Neural cell (in vitro differentiated cells): ENCODE results near the gene PAPPA2. TPM values are rescaled to one million over a fixed set of nuclear protein-coding genes. Genes with fewer than 3 reads are reported as not detected.

Source experiments
- H2AFZ ChIP-seq: fragments of 200-600, 300-800 bp; sonication (generic), shearing (Covaris generic); 2 replicates; pipeline ENCODE4 v1.6.0; 2014; ENCODE audit warnings: low read depth, mild to moderate bottlenecking, antibody characterized with exemption, low read length, moderate library complexity
- H3F3A ChIP-seq: fragments of 200-600 bp; shearing (Covaris generic); 2 replicates; pipeline ENCODE4 v1.6.1; 2016; ENCODE audit warnings: mild to moderate bottlenecking, moderate library complexity, mixed read lengths, antibody characterized with exemption, low read length; ENCODE audit not compliant: insufficient read depth, poor library complexity, severe bottlenecking
- H3K27ac ChIP-seq: fragments of 200-600, 300-800 bp; sonication (generic), shearing (Covaris generic); 2 replicates; pipeline ENCODE4 v1.5.1; 2014; ENCODE audit warnings: mild to moderate bottlenecking, low read length, moderate library complexity
- H3K27me3 ChIP-seq: fragments of 300-800, 200-600 bp; sonication (generic), shearing (Covaris generic); 2 replicates; pipeline ENCODE4 v1.6.0; 2014; ENCODE audit warnings: mild to moderate bottlenecking, low read depth, low read length, moderate library complexity; ENCODE audit not compliant: insufficient read depth
- H3K36me3 ChIP-seq: fragments of 300-800, 200-600 bp; sonication (generic), shearing (Covaris generic); 2 replicates; pipeline ENCODE4 v1.5.1; 2014; ENCODE audit warnings: mild to moderate bottlenecking, antibody characterized with exemption, low read length, moderate library complexity; ENCODE audit not compliant: insufficient read depth
- H3K4me2 ChIP-seq: fragments of 300-800, 200-600 bp; sonication (generic), shearing (Covaris generic); 2 replicates; pipeline ENCODE4 v1.6.0; 2014; ENCODE audit warnings: mild to moderate bottlenecking, low read length
- H3K4me3 ChIP-seq: fragments of 300-800, 200-600 bp; sonication (generic), shearing (Covaris generic); 2 replicates; pipeline ENCODE4 v1.5.1; 2014; ENCODE audit warnings: mild to moderate bottlenecking, low read length, moderate library complexity
- H3K79me2 ChIP-seq: fragments of 200-600 bp; shearing (Covaris generic); replicated peaks from 2 replicates; pipeline ENCODE4 v1.6.0; 2014; ENCODE audit warnings: mild to moderate bottlenecking, low read length, moderate library complexity; ENCODE audit not compliant: insufficient read depth
- H3K9ac ChIP-seq: fragments of 300-800, 200-600 bp; sonication (generic), shearing (Covaris generic); 2 replicates; pipeline ENCODE4 v1.6.1; 2016; ENCODE audit warnings: mild to moderate bottlenecking, low read length, mixed read lengths
- H3K9me2 ChIP-seq: fragments of 200-600 bp; shearing (Covaris generic); 2 replicates; pipeline ENCODE4 v1.6.1; 2016; ENCODE audit warnings: mild to moderate bottlenecking, low read length, mixed read lengths; ENCODE audit not compliant: insufficient read depth
- H3K9me3 ChIP-seq: fragments of 200-600, 300-800 bp; sonication (generic), shearing (Covaris generic); 2 replicates; pipeline ENCODE4 v1.6.1; 2016; ENCODE audit warnings: mild to moderate bottlenecking, mixed run types, low read length, moderate library complexity, mixed read lengths
- H4K20me1 ChIP-seq: fragments of 200-600 bp; shearing (Covaris generic); 2 replicates; pipeline ENCODE4 v1.6.1; 2016; ENCODE audit warnings: mild to moderate bottlenecking, mixed run types; ENCODE audit not compliant: insufficient read depth
- EP300 ChIP-seq: fragments of 450-650 bp; conservative IDR thresholded peaks from 2 replicates; pipeline ENCODE4 v1.6.1; 2014; ENCODE audit warnings: antibody characterized with exemption, mild to moderate bottlenecking, moderate library complexity; ENCODE audit not compliant: poor library complexity, severe bottlenecking
- EZH2 ChIP-seq: fragments of 200-600, 300-800 bp; shearing (Covaris generic), sonication (generic); IDR thresholded peaks from 2 replicates; pipeline ENCODE4 v1.6.1; 2014; ENCODE audit warnings: antibody characterized with exemption, low read length, borderline replicate concordance, mild to moderate bottlenecking; ENCODE audit not compliant: insufficient read depth, poor library complexity, severe bottlenecking
- MXI1 ChIP-seq: fragments of 450-650 bp; conservative IDR thresholded peaks from 2 replicates; pipeline ENCODE4 v1.6.1; 2014; ENCODE audit warnings: antibody characterized with exemption, mild to moderate bottlenecking; ENCODE audit not compliant: poor library complexity, severe bottlenecking
- POLR2AphosphoS5 ChIP-seq: IDR thresholded peaks from 2 replicates; pipeline ENCODE4 v1.6.1; 2012
- RAD21 ChIP-seq: fragments of 450-650 bp; conservative IDR thresholded peaks from 2 replicates; pipeline ENCODE4 v1.6.1; 2014; ENCODE audit warnings: antibody characterized with exemption, mild to moderate bottlenecking, moderate library complexity
- SMC3 ChIP-seq: fragments of 450-650 bp; conservative IDR thresholded peaks from 2 replicates; pipeline ENCODE4 v1.6.1; 2014; ENCODE audit warnings: antibody characterized with exemption, mild to moderate bottlenecking, moderate library complexity; ENCODE audit not compliant: poor library complexity
- TAF1 ChIP-seq: IDR thresholded peaks from 2 replicates; pipeline ENCODE4 v1.6.1; 2012; ENCODE audit warnings: low read depth
- polyA plus RNA-seq: library from polyadenylated mRNA; depleted of rRNA; stranded (reverse); fragments of >200 nt; gene quantifications from 2 replicates; pipeline ENCODE4 v1.2.3, GENCODE V29; 2014
- TF ChIP-seq, protein P1 (sequence below): fragments of 450-650 bp; IDR thresholded peaks from 2 replicates; pipeline ENCODE4 v1.5.1; 2014; ENCODE audit warnings: antibody characterized with exemption, mild to moderate bottlenecking, moderate library complexity; ENCODE audit not compliant: poor library complexity, severe bottlenecking
- TF ChIP-seq, protein P2 (sequence below): IDR thresholded peaks from 2 replicates; pipeline ENCODE4 v1.6.1; 2012; ENCODE audit warnings: borderline replicate concordance

Gene PAPPA2
- polyA plus RNA-seq, 1 donor from 2014 or later: 0.59 TPM

DNA sequence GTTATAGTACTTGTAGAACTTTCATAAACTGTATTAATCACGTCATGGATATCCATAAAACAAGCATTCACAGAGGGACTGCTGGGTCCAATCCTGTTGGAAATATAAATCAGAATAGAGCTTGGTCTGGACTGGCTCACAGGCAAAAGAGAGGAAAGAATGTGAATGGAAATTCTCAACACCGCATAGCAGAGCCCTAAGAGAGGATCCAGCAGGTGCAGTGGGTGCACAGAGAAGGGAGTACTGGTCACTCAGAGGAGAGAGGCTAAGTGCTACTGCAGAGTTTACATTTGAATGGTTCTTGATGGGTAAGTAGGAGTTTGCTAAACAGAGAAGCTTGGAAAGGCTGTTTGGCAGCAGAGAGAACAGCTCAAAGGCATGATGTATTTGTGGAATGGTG, 231.7 kb downstream of the PAPPA2 start:
- no peaks in the 10 kb centered on the region for H3K27me3 ChIP-seq
- no peaks in the 10 kb centered on the region for H4K20me1 ChIP-seq
- no peak overlapping the region for H3K4me3 ChIP-seq
- H3K36me3 ChIP-seq: no peaks in the 10 kb centered on the region
- no peaks in the 10 kb centered on the region for H3K9me3 ChIP-seq
- H2AFZ ChIP-seq: no peak overlapping the region
- no peak for TF ChIP-seq TAF1
- H3K9ac ChIP-seq: no peak overlapping the region
- H3F3A ChIP-seq: no peaks in the 10 kb centered on the region
- no peak overlapping the region for H3K27ac ChIP-seq
- H3K4me2 ChIP-seq: no peak overlapping the region
- no peaks in the 10 kb centered on the region for H3K9me2 ChIP-seq
- no peaks in the 10 kb centered on the region for H3K79me2 ChIP-seq

DNA sequence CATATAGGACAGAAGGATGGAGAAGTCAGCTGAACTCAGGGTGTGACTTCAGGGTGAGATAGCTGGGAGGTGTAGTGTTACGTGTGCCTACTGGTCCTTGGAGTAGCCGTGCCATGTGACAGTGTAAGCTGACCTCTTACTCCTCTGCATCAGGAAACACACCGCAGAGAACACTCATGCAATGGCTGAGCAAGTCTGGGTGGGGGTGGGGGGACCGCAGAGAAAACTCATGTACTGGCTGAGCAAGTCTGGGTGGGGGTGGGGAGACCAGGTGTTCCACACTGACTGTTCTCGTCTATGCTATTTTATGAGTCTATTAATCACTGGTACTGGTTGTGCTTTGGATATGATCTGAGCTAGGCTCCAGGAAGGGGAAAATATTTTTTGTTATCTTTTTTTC, 233.1 kb downstream of the PAPPA2 start:
- TF ChIP-seq RAD21 (no peak), EP300 (no peak), MXI1 (no peak), POLR2AphosphoS5 (no peak)
- H4K20me1 ChIP-seq: no peaks in the 10 kb centered on the region
- H3K9ac ChIP-seq: no peak overlapping the region
- no peak overlapping the region for H3K4me2 ChIP-seq
- H3K4me3 ChIP-seq: no peak overlapping the region
- H3K79me2 ChIP-seq: no peaks in the 10 kb centered on the region
- H2AFZ ChIP-seq: no peak overlapping the region
- H3K27me3 ChIP-seq: no peaks in the 10 kb centered on the region
- H3K9me2 ChIP-seq: no peaks in the 10 kb centered on the region
- no peaks in the 10 kb centered on the region for H3K36me3 ChIP-seq
- peak overlapping the region; percentile 38 for H3K27ac ChIP-seq
- no peaks in the 10 kb centered on the region for H3F3A ChIP-seq
- H3K9me3 ChIP-seq: no peaks in the 10 kb centered on the region

DNA sequence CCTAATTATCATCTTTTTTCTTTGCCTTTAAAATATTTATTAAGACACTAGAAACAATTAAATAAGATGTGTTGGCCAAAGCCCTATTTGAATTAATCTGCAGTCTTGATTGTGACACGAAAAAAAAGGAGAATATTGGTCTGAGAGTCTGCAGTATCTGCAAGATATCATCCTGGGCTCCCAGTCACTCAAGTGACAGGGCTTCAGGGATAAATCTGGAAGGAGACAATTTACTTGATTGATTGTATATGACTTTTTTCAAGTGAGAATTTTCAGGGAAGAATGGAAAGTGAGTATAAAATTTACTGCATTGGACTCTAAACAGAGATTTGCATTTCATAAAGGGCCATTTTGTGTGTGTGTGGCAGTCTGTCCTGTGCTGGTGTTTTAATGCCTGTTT, 233.7 kb downstream of the PAPPA2 start:
- Histone ChIP-seq H3K4me2 (no peak overlapping the region), H3K79me2 (no peaks in the 10 kb centered on the region), H3F3A (no peaks in the 10 kb centered on the region), H3K36me3 (no peaks in the 10 kb centered on the region), H3K9ac (no peak overlapping the region), H3K27me3 (no peaks in the 10 kb centered on the region), H3K4me3 (no peak overlapping the region), H3K9me2 (no peaks in the 10 kb centered on the region), H4K20me1 (no peaks in the 10 kb centered on the region), H2AFZ (no peak overlapping the region), H3K27ac (peak overlapping the region; percentile 38), H3K9me3 (no peaks in the 10 kb centered on the region)
- TF ChIP-seq SMC3 (no peak), RAD21 (no peak), MXI1 (no peak), TAF1 (no peak), POLR2AphosphoS5 (no peak), EZH2 (no peak), EP300 (peak; percentile 75)
- TF ChIP-seq, protein P1, sequence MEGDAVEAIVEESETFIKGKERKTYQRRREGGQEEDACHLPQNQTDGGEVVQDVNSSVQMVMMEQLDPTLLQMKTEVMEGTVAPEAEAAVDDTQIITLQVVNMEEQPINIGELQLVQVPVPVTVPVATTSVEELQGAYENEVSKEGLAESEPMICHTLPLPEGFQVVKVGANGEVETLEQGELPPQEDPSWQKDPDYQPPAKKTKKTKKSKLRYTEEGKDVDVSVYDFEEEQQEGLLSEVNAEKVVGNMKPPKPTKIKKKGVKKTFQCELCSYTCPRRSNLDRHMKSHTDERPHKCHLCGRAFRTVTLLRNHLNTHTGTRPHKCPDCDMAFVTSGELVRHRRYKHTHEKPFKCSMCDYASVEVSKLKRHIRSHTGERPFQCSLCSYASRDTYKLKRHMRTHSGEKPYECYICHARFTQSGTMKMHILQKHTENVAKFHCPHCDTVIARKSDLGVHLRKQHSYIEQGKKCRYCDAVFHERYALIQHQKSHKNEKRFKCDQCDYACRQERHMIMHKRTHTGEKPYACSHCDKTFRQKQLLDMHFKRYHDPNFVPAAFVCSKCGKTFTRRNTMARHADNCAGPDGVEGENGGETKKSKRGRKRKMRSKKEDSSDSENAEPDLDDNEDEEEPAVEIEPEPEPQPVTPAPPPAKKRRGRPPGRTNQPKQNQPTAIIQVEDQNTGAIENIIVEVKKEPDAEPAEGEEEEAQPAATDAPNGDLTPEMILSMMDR: no peak
- TF ChIP-seq, protein P2, sequence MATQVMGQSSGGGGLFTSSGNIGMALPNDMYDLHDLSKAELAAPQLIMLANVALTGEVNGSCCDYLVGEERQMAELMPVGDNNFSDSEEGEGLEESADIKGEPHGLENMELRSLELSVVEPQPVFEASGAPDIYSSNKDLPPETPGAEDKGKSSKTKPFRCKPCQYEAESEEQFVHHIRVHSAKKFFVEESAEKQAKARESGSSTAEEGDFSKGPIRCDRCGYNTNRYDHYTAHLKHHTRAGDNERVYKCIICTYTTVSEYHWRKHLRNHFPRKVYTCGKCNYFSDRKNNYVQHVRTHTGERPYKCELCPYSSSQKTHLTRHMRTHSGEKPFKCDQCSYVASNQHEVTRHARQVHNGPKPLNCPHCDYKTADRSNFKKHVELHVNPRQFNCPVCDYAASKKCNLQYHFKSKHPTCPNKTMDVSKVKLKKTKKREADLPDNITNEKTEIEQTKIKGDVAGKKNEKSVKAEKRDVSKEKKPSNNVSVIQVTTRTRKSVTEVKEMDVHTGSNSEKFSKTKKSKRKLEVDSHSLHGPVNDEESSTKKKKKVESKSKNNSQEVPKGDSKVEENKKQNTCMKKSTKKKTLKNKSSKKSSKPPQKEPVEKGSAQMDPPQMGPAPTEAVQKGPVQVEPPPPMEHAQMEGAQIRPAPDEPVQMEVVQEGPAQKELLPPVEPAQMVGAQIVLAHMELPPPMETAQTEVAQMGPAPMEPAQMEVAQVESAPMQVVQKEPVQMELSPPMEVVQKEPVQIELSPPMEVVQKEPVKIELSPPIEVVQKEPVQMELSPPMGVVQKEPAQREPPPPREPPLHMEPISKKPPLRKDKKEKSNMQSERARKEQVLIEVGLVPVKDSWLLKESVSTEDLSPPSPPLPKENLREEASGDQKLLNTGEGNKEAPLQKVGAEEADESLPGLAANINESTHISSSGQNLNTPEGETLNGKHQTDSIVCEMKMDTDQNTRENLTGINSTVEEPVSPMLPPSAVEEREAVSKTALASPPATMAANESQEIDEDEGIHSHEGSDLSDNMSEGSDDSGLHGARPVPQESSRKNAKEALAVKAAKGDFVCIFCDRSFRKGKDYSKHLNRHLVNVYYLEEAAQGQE: peak; percentile 82
